BLaER1 (cell line): Measurements from ENCODE around the gene PLA2G4E.

Source experiments
- H3K27ac ChIP-seq: shearing (Covaris generic); formaldehyde crosslinking; 2 replicates; pipeline ENCODE4 v1.8.1; 2022
- H3K27me3 ChIP-seq: shearing (Covaris generic); formaldehyde crosslinking; 2 replicates; pipeline ENCODE4 v1.8.1; 2022
- H3K36me3 ChIP-seq: shearing (Covaris generic); formaldehyde crosslinking; 2 replicates; pipeline ENCODE4 v1.8.1; 2022
- H3K4me1 ChIP-seq: shearing (Covaris generic); formaldehyde crosslinking; 2 replicates; pipeline ENCODE4 v1.8.1; 2022
- H3K4me2 ChIP-seq: shearing (Covaris generic); formaldehyde crosslinking; 2 replicates; pipeline ENCODE4 v1.8.1; 2022
- H3K4me3 ChIP-seq: shearing (Covaris generic); formaldehyde crosslinking; 2 replicates; pipeline ENCODE4 v1.8.1; 2022
- H3K9ac ChIP-seq: shearing (Covaris generic); formaldehyde crosslinking; 2 replicates; pipeline ENCODE4 v1.8.1; 2022
- H3K9me3 ChIP-seq: shearing (Covaris generic); formaldehyde crosslinking; 2 replicates; pipeline ENCODE4 v1.8.1; 2022
- H4K20me1 ChIP-seq: shearing (Covaris generic); formaldehyde crosslinking; 2 replicates; pipeline ENCODE4 v1.8.1; 2022
- Cebpa-rat ChIP-seq: shearing (Covaris generic); IDR thresholded peaks from 2 replicates; pipeline ENCODE4 v1.8.1; 2022

Gene PLA2G4E

DNA sequence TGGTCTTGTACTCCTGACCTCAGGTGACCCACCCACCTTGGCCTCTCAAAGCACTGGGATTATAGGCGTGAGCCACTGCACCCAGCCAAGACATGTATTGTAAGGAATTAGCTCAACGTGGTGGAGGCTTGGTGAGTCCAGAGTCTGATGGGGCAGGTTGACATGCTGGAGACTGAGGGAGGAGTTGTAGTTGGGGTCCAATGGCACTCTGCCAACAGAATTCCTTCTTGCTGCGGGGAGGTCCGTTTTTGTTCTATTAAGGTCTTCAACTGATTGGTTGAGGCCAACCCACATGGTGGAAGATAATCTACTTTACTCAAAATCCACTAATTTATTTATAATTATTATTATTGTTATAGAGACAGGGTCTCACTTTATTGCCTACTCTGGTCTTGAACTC lies 43.4 kb upstream of the PLA2G4E start:
- H3K9ac ChIP-seq, result no peak overlapping the region
- peaks cover 5% of the 10 kb centered on the region; the same call in 1 of the 2 replicates for H3K9me3 ChIP-seq
- H3K4me2 ChIP-seq, result no peak overlapping the region
- no peaks in the 10 kb centered on the region for H3K27me3 ChIP-seq
- no peaks in the 10 kb centered on the region for H4K20me1 ChIP-seq
- H3K4me1 ChIP-seq, result peaks cover 11% of the 10 kb centered on the region
- no peak overlapping the region for H3K27ac ChIP-seq
- H3K36me3 ChIP-seq, result no peaks in the 10 kb centered on the region
- no peak for TF ChIP-seq Cebpa-rat
- no peak overlapping the region for H3K4me3 ChIP-seq

DNA sequence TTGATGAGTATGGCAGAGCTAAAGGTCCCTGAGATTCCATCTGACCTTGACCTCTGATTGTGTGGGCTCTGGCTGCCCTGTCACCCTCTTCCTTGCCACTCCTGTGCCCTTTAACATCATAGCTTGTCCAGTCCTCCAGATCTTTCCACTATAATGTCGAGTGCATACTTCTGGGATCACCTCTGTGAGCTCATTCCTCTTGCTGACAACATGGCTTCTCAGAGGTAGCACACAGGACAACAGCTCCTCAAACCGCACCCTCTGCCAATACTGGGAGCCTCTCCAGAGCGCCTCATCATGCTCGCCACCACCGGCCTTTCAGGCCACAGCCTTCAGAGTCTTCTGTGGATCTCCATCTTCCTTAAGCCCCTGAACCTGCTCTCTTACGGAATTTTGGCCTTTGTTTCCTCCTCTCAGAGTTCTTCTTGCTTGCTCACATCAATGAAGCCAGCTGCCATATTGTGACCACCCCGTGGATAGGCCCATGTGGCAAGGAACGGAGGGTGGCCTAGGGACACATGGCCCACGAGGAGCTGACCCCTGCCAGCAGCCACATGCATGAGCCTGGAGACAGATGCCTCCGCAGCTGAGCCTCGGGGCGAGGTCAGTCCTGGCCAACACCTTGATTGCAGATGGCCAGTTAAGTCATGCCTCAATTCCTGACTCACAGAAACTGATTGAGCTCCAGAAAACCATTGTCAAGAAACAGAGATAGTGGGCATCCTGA lies 42.4 kb upstream of the PLA2G4E start:
- peaks cover 5% of the 10 kb centered on the region; the same call in 1 of the 2 replicates for H3K9me3 ChIP-seq
- no peak overlapping the region for H3K4me2 ChIP-seq
- no peaks in the 10 kb centered on the region for H4K20me1 ChIP-seq
- no peaks in the 10 kb centered on the region for H3K27me3 ChIP-seq
- no peak overlapping the region for H3K4me3 ChIP-seq
- no peaks in the 10 kb centered on the region for H3K36me3 ChIP-seq
- H3K27ac ChIP-seq, result no peak overlapping the region
- no peak overlapping the region for H3K9ac ChIP-seq
- H3K4me1 ChIP-seq, result peaks cover 11% of the 10 kb centered on the region
- no peak for TF ChIP-seq Cebpa-rat

DNA sequence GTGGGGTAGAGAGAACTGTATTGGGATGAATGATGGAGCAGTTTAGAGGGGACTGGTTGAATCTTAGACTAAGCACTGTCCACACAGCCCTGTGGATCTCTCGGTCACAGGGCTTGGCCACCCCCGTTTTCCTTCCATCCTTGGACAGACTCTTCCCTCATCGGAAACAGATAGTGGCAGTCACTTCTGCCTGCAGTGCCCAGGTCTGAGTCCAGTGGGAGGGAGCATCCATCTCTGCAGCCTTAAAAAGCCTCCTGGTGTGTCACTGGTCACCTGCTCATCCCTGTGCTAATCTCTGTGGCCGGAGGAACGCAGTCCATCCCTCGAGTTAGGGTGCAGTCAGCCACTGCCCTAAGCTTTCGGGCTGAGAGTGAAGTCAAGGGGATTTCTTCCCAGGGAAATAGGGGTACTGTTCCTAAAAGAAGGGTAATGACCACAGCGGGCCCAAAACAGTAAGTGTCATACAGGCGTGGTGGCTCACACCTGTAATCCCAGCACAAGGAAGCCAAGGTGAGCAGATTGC lies 41.5 kb upstream of the PLA2G4E start:
- no peak for TF ChIP-seq Cebpa-rat
- Histone ChIP-seq H3K9ac (no peak overlapping the region), H3K4me2 (no peak overlapping the region), H3K4me1 (peaks cover 11% of the 10 kb centered on the region), H3K27ac (no peak overlapping the region), H3K4me3 (no peak overlapping the region), H3K36me3 (no peaks in the 10 kb centered on the region), H3K27me3 (no peaks in the 10 kb centered on the region), H3K9me3 (peaks cover 4% of the 10 kb centered on the region; the same call in 1 of the 2 replicates), H4K20me1 (no peaks in the 10 kb centered on the region)

DNA sequence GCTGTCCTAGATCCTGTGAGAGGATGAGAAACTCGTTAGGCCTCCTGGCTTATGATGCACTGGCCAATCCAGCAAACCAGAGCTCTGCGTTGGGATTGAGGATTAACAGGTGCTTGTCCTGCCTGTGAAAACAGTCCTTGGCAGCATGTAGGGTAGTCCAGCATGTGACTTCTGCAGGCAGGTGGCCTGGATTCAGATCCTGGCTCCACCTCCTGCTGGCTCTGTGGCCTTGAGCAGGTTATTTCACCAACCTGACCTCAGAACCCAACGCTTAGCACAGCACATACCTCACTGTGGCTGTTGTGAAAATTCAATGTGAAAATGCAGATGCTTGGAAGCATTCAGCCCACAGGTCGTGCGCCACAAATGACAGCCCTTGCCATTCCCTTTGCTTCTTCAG lies 40.0 kb upstream of the PLA2G4E start:
- H3K27me3 ChIP-seq, result no peaks in the 10 kb centered on the region

DNA sequence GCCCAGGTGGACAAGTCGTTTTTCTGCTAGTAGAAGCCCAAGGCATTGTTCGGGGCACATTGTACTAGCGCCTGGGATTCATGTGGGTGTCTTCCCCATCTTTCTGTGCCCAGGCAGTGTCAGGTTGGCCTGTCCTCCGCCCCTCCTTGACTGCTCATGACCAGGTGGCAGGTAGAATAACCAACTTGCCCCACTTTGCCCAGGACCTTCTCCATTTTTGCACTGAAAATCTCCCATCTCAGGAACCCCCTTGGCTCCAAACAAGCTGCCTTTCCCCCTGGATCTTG lies 39.6 kb upstream of the PLA2G4E start:
- Histone ChIP-seq H3K27ac (no peak overlapping the region), H3K4me3 (no peak overlapping the region), H3K36me3 (no peaks in the 10 kb centered on the region), H3K4me1 (peaks cover 16% of the 10 kb centered on the region), H3K9me3 (no peaks in the 10 kb centered on the region), H3K4me2 (no peak overlapping the region), H3K9ac (no peak overlapping the region), H3K27me3 (no peaks in the 10 kb centered on the region), H4K20me1 (no peaks in the 10 kb centered on the region)
- no peak for TF ChIP-seq Cebpa-rat

More for the DNA sequence above, 40.0 kb upstream of the PLA2G4E start:
- H3K4me3 ChIP-seq, result no peak overlapping the region
- H3K9ac ChIP-seq, result no peak overlapping the region
- no peaks in the 10 kb centered on the region for H4K20me1 ChIP-seq
- peaks cover 18% of the 10 kb centered on the region for H3K4me1 ChIP-seq
- no peak for TF ChIP-seq Cebpa-rat
- no peaks in the 10 kb centered on the region for H3K9me3 ChIP-seq
- H3K27ac ChIP-seq, result no peak overlapping the region
- no peak overlapping the region for H3K4me2 ChIP-seq
- H3K36me3 ChIP-seq, result no peaks in the 10 kb centered on the region

DNA sequence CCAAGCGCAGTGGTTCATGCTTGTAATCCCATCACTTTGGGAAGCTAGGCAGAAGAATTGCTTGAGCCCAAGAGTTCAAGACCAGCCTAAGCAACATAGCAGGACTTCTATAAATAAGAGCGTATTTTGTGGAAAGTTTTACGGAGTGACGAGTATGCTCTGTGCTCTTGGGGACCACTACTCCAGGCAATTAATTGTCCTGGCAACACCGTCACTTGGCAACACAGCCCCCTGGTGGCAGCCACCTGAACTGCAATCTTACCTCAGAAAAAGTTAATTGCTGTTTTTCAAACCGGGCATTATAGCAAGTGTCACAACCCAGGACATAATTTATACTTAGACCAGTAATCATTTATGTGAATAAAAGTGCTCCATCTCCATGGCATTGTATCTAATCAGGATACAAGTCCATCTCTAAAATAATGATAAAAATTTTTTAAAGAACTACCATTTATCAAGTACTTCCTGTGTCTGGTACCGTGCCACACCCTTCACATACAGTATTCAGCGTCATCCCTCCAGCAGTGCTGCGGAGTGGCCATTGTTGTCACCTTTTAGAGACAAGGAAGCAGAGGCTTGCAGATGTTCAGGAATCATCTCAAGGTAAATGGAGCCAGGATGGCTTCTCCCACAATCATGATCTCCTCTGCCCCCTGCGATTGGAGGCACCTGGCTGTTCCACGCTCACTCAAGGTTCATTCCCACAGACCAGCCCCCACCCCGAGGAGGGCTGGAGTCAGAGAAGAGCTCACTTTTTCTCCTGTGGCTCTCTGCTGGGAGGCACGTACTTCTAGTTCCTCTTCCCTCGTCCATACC lies 39.0 kb upstream of the PLA2G4E start:
- TF ChIP-seq Cebpa-rat, result no peak
- H3K27ac ChIP-seq, result no peak overlapping the region
- H3K27me3 ChIP-seq, result no peaks in the 10 kb centered on the region
- H3K9me3 ChIP-seq, result no peaks in the 10 kb centered on the region
- H3K36me3 ChIP-seq, result no peaks in the 10 kb centered on the region
- H3K4me3 ChIP-seq, result no peak overlapping the region
- no peak overlapping the region for H3K9ac ChIP-seq
- peaks cover 10% of the 10 kb centered on the region for H3K4me1 ChIP-seq
- H4K20me1 ChIP-seq, result no peaks in the 10 kb centered on the region
- H3K4me2 ChIP-seq, result no peak overlapping the region

DNA sequence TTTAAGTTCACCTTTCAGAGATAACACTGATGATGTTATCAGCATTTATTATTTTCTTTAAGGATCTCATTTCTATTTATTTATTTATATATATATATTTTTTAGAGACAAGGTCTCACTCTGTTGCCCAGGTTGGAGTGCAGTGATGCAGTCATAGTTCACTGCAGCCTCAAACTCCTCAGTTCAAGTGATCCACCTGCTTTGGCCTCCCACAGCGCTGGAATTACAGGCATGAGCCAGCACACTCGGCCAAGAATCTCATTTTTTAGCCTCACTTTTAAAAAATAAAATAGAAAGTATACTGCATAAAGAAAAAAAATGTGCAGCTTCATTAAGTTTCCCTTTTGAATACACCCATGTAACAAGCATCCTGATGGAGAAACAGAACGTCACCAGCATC lies 37.9 kb upstream of the PLA2G4E start:
- Histone ChIP-seq H3K4me2 (no peak overlapping the region), H3K9me3 (no peaks in the 10 kb centered on the region), H3K27me3 (no peaks in the 10 kb centered on the region), H3K4me1 (peaks cover 7% of the 10 kb centered on the region; the same call in 1 of the 2 replicates), H3K27ac (no peak overlapping the region), H4K20me1 (no peaks in the 10 kb centered on the region), H3K4me3 (no peak overlapping the region), H3K36me3 (no peaks in the 10 kb centered on the region), H3K9ac (no peak overlapping the region)
- no peak for TF ChIP-seq Cebpa-rat

DNA sequence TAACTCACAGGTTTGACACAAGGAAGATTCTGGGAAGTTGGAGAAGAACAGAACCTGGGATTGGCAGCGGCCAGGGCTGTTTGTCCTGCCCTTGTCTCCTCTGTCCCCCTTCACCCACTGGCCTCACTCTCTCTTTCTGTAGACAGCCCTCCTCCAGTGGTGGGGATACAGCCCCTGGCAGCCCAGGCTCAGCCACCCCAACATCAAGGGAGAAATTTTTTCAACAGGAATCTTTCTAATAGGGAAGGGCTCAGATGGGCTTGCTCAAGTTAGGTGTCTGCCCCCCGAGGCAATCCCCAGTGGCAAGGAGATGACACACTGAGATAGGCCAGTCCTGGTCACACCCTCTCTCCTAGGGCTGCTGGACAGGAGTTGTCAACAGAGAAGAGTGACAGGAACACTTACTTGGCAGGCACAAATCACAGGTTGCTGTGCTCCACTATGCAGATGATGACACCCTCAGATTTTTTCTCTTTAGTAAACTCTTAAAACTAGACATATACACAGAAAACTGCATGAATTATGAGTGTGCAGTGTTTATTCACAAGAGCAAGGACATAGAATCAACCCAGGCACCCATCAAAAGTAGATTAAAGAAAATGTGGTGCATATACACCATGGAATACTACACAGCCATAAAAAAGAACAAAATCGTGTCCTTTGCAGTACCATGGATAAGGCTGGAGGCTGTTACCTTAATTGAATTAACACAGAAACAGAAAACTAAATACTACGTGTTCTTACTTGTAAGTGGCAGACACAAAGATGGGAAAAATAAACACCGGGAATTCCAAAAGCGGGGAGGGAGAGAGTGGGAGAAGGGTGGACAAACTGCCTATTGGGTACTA lies 37.2 kb upstream of the PLA2G4E start:
- H4K20me1 ChIP-seq, result no peaks in the 10 kb centered on the region
- no peaks in the 10 kb centered on the region for H3K36me3 ChIP-seq
- H3K9ac ChIP-seq, result no peak overlapping the region
- H3K27me3 ChIP-seq, result no peaks in the 10 kb centered on the region
- no peak overlapping the region for H3K4me2 ChIP-seq
- no peak overlapping the region for H3K27ac ChIP-seq
- no peak for TF ChIP-seq Cebpa-rat
- H3K4me1 ChIP-seq, result peaks cover 7% of the 10 kb centered on the region; the same call in 1 of the 2 replicates
- no peaks in the 10 kb centered on the region for H3K9me3 ChIP-seq
- no peak overlapping the region for H3K4me3 ChIP-seq

DNA sequence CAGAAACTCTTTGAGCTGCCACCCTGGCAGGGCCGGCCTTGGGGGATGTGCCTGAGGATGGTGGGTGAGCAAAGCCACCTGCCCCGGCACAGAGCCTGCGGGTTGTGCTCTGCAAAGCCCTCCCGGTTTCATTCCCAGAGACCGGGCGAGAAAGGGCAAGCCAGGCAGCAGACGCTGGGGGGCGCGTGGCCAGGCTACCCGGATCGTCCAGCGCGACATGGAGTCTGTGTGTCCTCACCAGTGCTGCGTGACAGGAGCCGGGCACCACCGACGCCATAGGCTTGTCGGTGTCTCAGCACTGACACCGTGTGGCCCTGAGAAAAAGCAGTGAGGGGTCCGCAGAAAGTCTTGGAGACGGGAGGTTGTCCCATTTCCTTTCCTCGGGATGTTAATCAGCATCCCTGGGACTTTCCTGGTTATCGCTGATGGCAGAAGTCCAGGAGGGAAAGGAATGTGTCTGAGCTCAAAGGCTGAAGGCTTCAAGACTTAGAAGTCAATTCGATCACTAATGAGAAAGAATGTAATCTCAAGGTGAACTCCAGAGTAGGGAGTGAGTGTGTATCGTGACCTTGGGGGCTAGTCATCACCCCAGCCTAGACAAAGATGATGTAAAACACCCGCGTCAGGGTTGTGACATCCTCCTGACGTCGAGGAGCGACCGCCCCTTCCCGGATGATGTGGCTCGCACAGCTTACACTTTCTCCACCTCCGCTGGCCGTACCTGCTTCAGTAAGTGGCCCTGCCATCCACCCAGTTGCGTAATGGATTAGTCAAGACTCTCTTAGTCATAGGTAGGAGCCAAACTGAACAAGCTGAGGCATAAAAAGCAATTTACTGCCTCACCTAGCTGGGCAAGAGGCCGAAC lies 36.3 kb upstream of the PLA2G4E start:
- Histone ChIP-seq H3K9ac (no peak overlapping the region), H3K27ac (no peak overlapping the region), H3K4me2 (peak overlapping the region; percentile 75), H4K20me1 (no peaks in the 10 kb centered on the region), H3K36me3 (no peaks in the 10 kb centered on the region), H3K4me1 (peaks cover 7% of the 10 kb centered on the region; the same call in 1 of the 2 replicates), H3K4me3 (no peak overlapping the region), H3K9me3 (no peaks in the 10 kb centered on the region), H3K27me3 (no peaks in the 10 kb centered on the region)
- TF ChIP-seq Cebpa-rat, result peak; percentile 33; the same call in 1 of the 2 replicates
